Activated T-cell treated with anti-CD3 and anti-CD28 coated beads for 48 hours (primary cell): ENCODE results near the gene E2F3.

Source experiments
- DNase-seq: peaks from one replicate; pipeline ENCODE4 v3.0.0-alpha.2; 2020; ENCODE audit warnings: low read depth

Gene E2F3

GRCh38 chr6:20401205-20402091 is at the start of gene E2F3:
Gene E2F3 (plus strand): TSS chr6:20401879. CDS start chr6:20402233, 354 bp downstream.
- DNase-seq, result peak; percentile 95

- DNase-seq, result no peak
These were observed 49.3 kb upstream of the E2F3 start for GRCh38 chr6:20352346-20352745.

- no peak for DNase-seq
These were observed 48.5 kb upstream of the E2F3 start for GRCh38 chr6:20353134-20353533.

- no peak for DNase-seq
These were observed 47.3 kb upstream of the E2F3 start for GRCh38 chr6:20354366-20354765.

GRCh38 chr6:20360471-20361119 is 41.1 kb upstream of the E2F3 start:
- DNase-seq, result no peak

- no peak for DNase-seq
These were observed 39.1 kb upstream of the E2F3 start for GRCh38 chr6:20362623-20363022.

DNA sequence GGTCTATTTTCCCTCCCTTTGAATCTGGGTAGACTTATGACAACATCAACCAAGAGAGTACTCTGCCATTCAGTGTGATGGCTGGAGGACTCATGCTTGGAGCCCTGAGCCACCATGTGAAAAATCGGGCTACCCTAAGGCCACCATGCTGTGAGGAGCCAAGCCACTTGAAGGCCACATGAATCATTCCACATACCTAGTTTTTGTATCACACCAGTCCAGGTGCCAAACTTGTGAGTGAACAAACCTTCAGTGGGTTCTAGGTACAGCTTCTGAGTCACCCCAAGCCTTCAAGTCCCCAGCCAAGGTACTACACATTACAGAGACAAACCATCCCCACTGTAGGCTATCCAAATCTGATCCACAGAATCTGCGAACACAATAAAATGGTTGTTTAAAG is 37.4 kb upstream of the E2F3 start:
- no peak for DNase-seq

- DNase-seq, result no peak
These were observed 36.2 kb upstream of the E2F3 start for GRCh38 chr6:20365456-20365855.

- no peak for DNase-seq
These were observed 35.4 kb upstream of the E2F3 start for GRCh38 chr6:20366082-20366830.

- DNase-seq, result no peak
These were observed 33.8 kb upstream of the E2F3 start for GRCh38 chr6:20367743-20368485.

DNA sequence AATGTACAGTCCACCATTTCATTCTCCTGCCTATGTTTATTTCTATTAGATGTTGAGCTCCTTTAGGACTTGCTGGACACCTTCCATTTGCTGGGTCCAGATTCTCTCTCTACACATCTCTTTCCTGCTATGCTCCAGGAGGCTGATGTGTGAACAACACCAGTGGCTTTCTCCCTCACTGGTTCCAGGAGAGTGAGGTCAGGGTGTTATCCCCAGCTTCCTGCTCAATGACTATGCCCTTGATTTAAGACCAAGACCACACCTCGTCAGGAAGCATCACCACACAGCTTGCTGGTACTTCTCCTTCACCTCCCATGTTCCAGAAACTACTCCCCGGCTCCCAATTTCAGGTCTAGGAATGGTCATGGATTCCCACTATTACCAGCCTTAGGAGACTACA is 31.3 kb upstream of the E2F3 start:
- no peak for DNase-seq

DNA sequence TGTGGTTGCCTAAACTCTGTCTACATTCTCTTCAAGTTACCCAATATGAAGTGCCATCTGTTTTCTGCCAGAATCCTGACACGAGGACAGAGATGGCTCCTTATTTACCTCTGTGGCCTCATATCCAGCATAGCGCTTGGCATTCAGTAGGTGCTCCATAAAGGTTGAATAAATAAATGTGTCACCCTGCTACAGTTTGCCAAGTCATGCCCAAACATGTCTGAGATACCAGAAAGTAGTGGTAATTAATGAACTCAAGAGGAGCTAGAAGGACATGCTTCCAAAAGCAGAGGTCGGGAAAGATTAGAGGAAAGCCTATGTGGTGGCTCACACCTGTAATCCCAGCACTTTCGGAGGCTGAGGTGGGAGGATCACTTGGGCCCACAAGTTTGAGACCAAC is 30.9 kb upstream of the E2F3 start:
- DNase-seq, result no peak

GRCh38 chr6:20375436-20375835 is 26.2 kb upstream of the E2F3 start:
- no peak for DNase-seq

DNA sequence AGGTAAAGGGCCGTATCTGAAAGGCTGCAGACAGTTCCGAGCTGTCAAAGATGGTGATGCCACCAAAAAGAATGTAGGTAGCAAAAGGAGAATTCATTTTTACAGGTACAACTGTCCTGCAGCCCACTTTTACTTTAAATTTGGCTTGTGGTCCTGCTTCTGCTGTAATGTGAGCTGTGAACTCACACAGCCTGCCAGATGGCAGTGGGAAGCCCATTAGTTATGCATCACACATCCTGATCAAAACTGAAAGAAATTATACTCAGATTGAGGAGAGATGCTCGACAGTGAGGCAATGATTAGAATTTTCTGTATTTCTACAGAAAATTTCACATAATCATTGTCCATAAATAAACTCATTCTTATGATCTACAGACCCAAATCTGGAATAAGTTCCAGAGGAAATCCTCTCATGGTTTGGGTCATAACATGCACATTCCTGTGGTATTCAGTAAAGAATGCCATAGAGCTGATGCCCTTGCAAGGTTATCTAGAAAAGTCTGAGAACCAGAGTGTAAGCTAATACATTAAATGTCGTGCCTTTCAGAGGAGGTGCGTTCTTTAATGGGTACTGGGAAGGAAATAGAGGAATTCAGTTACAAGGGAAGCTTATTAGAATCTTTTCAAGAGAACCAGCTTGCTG is 23.9 kb upstream of the E2F3 start:
- no peak for DNase-seq

- no peak for DNase-seq
These were observed 22.4 kb upstream of the E2F3 start for GRCh38 chr6:20379231-20379630.

DNA sequence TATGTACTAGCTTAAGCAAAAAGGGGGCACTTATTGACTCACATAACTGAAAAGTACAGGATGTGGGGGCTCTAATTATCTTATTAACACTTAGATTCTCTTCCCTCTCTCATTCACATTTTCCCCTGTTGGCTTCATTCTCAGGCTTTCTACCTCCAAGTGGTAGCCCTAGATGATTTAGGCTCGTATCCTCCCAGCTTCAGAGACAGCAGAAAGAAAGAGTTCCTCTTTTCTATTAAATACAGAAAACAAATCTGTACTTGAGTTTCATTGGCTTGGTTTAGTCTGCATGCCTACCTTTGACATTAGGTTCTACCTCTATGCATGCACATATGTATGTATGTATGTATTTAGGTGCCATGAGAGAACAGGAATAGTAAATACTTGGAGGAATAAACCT is 15.5 kb upstream of the E2F3 start:
- no peak for DNase-seq

DNA sequence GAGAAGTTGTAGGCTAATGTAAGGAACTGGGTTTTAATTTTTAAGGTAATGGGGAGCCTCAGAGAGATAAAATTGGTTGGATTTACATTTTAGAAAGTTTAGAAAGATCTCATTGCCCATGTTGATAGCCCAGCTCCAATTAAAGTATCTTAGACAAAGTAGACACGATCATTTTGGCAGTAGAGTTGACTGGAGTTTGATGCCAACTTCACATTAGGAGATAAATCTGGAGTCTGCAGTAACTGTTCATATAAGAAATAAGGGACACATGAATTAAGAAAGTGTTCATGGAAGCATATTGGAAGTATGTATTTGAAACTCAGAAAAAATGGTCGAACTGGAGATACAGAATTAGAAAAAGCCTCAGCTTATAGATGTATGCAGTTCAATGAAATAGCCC is 12.6 kb upstream of the E2F3 start:
- no peak for DNase-seq

DNA sequence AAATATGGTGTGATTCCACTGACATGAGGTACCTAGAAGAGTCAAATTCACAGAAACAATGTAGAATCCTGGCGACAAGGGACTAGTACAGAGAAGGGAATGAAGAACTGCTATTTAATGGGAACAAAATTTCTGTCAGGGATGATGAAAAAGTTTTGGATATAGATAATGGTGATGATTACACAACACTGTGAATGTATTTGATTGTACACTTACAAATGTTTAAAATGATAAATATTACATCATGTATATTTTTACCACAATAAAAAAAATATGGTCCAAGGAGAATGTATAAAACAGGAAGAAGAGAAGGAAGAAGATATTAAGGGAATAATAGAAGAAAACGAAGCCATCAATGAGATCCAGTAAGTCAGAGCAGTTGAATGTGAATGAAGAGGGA is 8.4 kb upstream of the E2F3 start:
- no peak for DNase-seq

DNA sequence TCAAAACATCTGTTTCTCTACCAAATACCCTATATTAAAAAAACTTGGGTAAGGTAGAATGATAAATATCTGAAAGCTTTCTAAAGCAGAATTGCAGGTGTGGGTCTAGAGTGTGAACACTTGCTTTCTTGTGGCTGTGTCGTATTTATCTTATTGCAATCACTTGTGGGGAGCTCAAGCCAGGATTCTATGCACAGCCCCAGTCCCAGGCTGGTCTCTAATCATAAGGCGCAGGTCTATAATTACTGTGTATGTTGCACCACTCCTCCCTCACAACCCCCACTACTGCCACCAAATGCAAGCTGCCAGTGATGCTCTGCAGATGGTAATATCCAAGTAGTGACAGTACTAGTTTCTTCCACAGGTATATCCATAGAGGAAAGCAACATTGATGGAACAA is 2.2 kb upstream of the E2F3 start:
- no peak for DNase-seq

GRCh38 chr6:20400456-20401204 is 1.0 kb upstream of the E2F3 start:
- peak; percentile 22 for DNase-seq

- DNase-seq, result peak; percentile 41
These were observed 338 bp downstream of the E2F3 start for GRCh38 chr6:20402092-20402341.
